Activated CD4-positive, alpha-beta T cell treated with anti-CD3 and anti-CD28 coated beads, Interleukin-2, amount 50 U/mL, for 1 hour (primary cell): ENCODE measurements around the gene CNOT11.
A peak's percentile ranks its signal among the peaks of the same experiment; 100 is the strongest.
"Not testable (repeated sequence)": the region's sequence is repeated elsewhere in the genome, so short reads cannot be mapped to it uniquely, and the experiment has no call there.

Experiments
- DNase-seq: peaks from one replicate; pipeline ENCODE4 v3.0.0-alpha.2; 2020

CNOT11 gene

GRCh38 chr2:101248756-101249155, 3.9 kb upstream of the CNOT11 start:
- DNase-seq: not testable (repeated sequence)

DNA sequence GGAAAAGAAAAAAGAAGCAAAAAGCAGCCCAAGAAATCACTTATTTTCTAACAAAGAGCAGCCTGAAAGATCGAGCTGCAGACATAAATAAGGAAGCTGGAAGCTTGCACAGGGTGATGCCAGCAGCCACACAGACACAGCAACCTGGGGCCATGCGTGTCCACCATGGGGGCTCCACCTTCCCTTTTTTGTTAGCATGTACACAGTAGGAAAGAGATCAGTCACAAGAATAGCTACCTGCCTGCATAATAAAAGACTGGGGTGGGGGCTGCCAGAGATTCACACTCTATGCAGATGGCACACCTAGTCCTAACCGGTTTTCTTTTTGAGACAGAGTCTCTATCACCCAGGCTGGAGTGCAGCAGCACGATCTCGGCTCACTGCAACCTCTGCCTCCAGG, 2.9 kb upstream of the CNOT11 start:
- no peak for DNase-seq

DNA sequence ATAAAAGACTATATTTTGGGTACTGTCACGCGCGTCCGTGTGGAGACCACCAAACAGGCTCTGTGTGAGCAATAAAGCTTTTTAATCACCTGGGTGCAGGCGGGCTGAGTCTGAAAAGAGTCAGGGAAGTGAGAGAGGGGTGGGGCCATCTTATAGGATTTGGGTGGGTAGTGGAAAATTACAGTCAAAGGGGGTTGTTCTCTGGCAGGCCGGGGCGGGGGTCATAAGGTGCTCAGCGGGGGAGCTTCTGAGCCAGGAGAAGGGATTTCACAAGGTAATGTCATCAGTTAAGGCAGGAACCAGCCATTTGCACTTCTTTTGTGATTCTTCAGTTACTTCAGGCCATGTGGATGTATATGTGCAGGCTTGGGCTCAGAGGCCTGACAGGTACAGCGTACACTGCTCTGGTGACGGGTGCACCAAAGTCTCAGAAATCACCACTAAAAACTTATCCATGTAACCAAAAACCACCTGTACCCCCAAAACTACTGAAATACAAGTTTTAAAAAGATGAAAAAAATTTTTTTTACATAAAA, 1.4 kb upstream of the CNOT11 start:
- not testable (repeated sequence) for DNase-seq

DNA sequence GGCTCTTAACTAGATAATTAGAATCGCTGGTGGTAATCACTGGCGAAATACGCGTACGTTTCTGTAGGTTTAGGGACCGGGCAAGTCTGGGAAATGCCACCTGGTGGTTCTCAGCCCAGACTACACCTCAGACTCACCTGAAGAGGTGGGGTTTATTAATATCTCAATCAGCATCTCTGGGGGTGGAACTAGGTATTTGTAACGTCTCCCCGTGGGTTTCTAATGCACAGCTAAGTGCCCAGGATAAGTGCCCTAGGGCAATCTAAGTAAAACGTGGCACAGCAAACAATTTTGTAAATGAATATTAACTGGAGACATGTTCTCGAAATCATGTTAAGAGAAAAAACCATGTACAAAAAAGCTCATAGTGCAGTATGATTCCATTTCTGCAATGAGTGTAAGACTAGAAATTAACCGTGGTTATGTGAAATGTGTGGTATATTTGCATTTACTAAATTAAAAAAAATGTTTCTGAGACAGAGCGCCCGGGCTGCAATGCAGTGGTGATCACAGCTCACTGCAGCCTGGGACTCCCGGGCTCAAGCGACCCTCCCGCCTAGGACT, 760 bp upstream of the CNOT11 start:
- peak; percentile 32 for DNase-seq

DNA sequence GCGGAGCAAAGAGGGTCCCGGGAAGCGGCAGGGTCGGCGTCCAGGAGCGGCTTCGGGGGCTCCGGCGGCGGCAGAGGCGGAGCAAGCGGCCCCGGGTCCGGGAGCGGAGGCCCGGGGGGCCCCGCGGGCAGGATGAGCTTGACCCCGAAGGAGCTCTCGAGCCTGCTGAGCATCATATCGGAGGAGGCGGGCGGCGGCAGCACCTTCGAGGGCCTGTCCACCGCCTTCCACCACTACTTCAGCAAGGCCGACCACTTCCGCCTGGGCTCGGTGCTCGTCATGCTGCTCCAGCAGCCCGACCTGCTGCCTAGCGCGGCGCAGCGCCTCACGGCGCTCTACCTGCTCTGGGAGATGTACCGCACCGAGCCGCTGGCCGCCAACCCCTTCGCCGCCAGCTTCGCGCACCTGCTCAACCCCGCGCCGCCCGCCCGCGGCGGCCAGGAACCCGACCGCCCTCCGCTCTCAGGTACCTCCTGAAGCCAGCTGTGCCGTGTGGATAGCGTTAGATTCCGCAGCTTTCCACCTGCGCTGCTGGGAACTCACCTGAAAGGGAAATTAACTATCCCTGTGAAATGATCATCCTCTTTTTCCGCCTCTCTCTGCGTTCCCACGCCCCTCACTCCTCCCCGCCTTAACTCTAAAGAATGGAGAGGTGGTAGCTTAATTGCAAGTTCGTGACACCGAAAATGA, 472 bp downstream of the CNOT11 start:
- peak; percentile 73 for DNase-seq

GRCh38 chr2:101253703-101254450, 1.2 kb downstream of the CNOT11 start:
- DNase-seq: no peak

DNA sequence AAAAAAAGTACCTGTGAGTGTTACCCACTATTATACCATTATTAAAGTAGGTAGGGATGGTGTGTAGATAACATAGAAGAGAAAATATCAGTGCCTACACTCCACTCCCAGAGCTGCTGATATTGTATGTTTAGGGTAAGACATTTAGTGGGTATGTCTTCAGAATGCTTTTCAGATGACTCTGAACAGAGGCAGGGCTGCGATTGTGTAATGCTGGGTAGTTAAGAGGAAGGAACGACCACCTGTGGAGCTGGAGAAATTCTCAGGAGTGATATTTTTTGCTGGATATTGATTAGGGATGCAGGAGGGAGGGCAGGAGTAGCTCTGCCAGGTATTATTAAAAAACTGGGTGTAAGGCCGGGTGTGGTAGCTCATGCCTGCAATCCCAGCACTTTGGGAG, 2.8 kb downstream of the CNOT11 start:
- DNase-seq: no peak

DNA sequence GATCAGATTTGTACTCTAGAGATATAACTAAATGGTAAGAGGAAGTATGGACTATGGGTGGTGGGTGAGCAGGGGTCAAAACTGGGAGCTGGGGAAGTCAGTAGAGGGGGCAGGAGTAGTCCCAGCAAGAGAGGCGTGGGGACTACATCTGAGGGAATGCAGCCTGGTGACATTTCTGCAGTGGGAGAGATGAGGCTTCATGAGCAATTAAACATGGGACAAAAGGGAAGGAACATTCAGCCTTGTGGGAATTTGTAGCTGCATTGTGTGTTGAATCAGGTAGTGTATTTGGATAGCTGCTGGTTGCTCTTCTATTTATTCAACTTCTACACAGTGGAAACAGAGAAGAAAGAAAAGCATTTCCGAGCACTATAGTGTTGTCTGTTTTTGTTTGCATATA, 3.6 kb downstream of the CNOT11 start:
- DNase-seq: no peak

- DNase-seq: no peak
These were observed 6.1 kb downstream of the CNOT11 start for GRCh38 chr2:101258804-101259203.

GRCh38 chr2:101262142-101262541, 9.5 kb downstream of the CNOT11 start:
- no peak for DNase-seq

GRCh38 chr2:101263377-101263800, 10.7 kb downstream of the CNOT11 start:
- DNase-seq: no peak

GRCh38 chr2:101264360-101264939, 11.8 kb downstream of the CNOT11 start:
- no peak for DNase-seq

DNA sequence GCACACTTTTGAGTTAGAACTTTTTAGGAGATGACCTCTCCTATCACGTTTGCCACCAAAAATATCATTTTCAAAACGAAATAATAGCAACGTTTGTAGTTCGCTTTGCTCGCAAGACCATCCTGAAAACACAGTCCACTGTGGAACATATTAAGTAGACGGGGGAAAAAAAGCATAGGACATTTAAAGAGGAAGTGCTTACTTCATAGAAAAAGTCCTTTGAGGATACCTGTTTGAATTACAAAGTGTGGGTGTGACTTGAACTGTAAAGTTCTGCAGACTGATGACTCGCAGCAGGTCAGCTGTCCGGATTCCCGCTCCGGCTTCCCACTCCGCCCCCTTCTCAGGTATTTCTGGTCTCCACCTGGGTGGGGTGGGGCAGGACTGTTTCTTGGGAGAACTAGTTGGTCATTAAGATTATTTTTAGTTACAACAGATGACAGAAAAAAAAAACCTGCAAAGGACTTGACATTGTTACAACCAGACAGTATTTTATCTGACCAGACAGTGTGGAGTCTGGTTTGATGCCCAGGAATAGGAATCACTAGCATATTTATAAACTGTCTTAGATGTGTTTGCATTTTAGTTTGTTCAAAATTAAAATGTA, 13.3 kb downstream of the CNOT11 start:
- DNase-seq: no peak

DNA sequence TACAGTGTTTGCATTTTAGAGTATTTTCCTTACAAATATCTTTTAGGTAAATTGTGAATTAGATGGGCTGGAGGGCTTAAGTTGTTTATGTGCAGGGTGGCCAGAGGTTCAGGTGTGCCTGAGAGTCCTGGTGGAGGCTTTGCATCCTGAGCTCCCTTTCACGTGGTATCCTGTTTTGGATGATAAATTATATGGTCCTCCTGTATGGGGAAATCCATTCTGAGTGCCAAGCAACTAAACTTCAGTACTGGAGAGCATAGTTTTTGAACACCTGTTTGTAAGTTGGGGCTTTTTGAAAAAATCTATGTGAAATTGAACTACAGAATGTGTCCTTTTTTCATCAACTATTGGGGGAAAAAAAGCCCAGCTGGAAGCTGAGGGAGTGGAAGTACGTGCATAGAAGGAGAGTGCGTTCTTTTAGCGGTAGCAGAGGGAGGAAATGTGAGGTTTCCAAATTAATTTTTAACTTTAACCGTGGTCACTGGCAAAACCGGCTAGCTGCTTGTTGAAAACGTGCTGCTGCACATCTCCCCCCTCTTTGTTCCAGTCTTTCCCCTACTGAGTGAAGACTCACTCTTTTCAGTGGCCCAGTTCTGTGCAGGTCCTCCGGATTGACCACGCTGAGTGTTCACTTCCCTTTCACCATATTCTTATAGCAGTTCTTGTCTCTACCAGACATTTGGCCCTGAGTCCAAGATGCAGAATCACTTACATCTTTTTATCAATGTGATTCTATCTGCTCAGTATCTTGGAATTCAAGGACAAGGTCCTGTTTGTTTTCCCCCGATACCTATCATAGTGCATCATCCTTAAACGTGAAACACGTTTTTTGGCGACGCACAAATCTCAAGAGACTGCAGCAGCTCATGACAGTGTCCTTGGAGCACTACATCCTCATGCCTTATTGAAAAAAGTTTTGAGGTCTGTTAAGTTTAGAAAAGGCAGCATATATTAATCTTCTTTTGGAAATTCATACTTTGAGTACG, 15.3 kb downstream of the CNOT11 start:
- DNase-seq: no peak

DNA sequence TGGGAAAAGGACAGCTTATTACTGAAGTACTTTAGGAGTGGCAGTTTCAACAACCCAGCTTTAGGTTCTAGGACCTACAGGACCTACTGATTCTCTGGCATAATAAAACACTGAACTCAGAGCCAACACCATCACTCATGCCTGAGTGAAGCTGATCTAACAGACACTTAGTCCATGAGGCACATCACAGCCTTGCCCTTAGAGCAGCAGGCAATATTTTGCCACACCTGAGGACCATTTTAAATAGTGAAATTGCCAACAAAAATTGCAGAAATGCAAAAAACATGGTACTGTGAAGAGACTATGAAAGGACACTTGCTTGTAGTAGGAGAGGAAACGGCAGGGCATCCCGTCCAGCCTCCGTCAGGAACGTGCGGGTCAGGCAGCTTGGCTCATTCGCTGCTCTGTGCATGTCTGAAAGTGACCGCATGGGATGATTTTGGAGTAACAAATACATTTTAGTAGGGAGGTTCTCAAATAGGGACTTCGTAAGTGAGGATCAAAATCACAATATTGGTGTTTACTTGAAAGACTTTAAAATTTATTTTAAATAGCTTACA, 18.1 kb downstream of the CNOT11 start:
- no peak for DNase-seq

GRCh38 chr2:101272045-101272784, 19.5 kb downstream of the CNOT11 start:
- DNase-seq: no peak

DNA sequence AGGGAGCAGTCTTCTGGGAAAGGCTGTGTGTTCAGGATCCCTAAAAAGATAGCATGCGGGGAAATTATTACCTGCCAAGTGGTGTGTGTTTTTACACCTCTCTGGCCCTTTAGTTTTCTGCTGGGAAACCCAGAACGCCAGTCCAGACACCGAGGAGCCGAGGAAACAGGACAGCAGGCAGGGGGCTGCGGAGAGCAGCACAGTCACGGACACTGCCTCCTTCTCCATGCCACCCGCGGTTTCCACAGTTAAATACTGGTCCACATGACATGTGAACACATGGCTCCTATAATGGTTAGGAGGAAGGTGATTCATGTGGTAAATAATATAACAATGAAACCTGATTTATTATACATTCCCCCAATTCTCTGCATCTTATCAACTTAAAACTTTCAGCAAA, 20.4 kb downstream of the CNOT11 start:
- no peak for DNase-seq

GRCh38 chr2:101274142-101274541, 21.5 kb downstream of the CNOT11 start:
- no peak for DNase-seq

DNA sequence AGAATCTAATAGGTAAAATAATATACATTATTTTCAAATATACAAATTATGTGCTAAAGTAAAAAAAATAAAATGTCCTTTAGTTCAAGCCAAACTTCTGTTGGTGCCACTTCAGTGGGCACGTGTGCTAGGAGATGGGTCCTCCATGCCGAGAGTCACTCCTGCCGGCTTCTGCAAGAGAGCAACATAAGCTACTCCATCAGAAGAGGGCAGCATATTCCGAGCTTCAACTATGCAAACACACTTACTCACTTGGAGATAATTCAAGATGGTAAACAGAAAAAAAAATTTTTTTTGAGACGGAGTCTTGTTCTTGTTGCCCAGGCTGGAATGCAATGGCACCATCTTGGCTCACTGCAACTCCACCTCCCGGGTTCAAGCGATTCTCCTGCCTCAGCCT, 24.4 kb downstream of the CNOT11 start:
- DNase-seq: no peak

GRCh38 chr2:101278925-101279324, 26.2 kb downstream of the CNOT11 start:
- DNase-seq: no peak

- no peak for DNase-seq
These were observed 28.8 kb downstream of the CNOT11 start for GRCh38 chr2:101281482-101281881.
